PFSK-1 (cell line): ENCODE measurements around the gene PRKAR1A.

Source experiments
- FOXP2 ChIP-seq: optimal IDR thresholded peaks from 2 replicates; pipeline ENCODE3; 2011; ENCODE audit warnings: borderline replicate concordance, control low read depth, inconsistent platforms; ENCODE audit not compliant: insufficient read depth; ENCODE audit errors: extremely low read length, extremely low read depth
- POLR2AphosphoS5 ChIP-seq: IDR thresholded peaks from 2 replicates; pipeline ENCODE4 v1.6.1; 2012; ENCODE audit warnings: low read depth, mild to moderate bottlenecking, control low read depth, low read length, moderate library complexity
- REST ChIP-seq, 2 experiments: IDR thresholded peaks; 2 replicates each; pipeline versions ENCODE4 v1.6.1 to v1.8.0; 2011 to 2012; ENCODE audit warnings: low read depth in 2 of 2, low read length in 2 of 2, control low read depth in 1 of 2, inconsistent platforms in 1 of 2, mild to moderate bottlenecking in 1 of 2, moderate library complexity in 1 of 2; ENCODE audit not compliant: insufficient read depth in 1 of 2
- SIN3A ChIP-seq: IDR thresholded peaks from 2 replicates; pipeline ENCODE4 v1.6.1; 2012; ENCODE audit warnings: mild to moderate bottlenecking, low read length, moderate library complexity, borderline replicate concordance; ENCODE audit not compliant: insufficient read depth
- TAF1 ChIP-seq: IDR thresholded peaks from 2 replicates; pipeline ENCODE4 v1.6.1; 2012; ENCODE audit warnings: low read length, control low read depth, borderline replicate concordance; ENCODE audit not compliant: insufficient read depth

The PRKAR1A gene

GRCh38 chr17:68497885-68498319 lies 14.3 kb upstream of the PRKAR1A start:
- TF ChIP-seq FOXP2 (no peak), TAF1 (no peak), POLR2AphosphoS5 (no peak), REST (IDR thresholded peaks at IDR 0.05; ENCODE audit: insufficient read depth in 1 of 2, low read depth in 2 of 2, low read length in 2 of 2) (no peak), SIN3A (no peak)

GRCh38 chr17:68498479-68499326 lies 13.5 kb upstream of the PRKAR1A start:
- TF ChIP-seq REST (IDR thresholded peaks at IDR 0.05; ENCODE audit: insufficient read depth in 1 of 2, low read depth in 2 of 2, low read length in 2 of 2), result no peak
- no peak for TF ChIP-seq FOXP2
- TF ChIP-seq SIN3A, result no peak
- no peak for TF ChIP-seq TAF1
- no peak for TF ChIP-seq POLR2AphosphoS5

GRCh38 chr17:68499587-68499986 lies 12.6 kb upstream of the PRKAR1A start:
- no peak for TF ChIP-seq TAF1
- TF ChIP-seq POLR2AphosphoS5, result no peak
- no peak for TF ChIP-seq FOXP2
- no peak for TF ChIP-seq SIN3A
- no peak for TF ChIP-seq REST (IDR thresholded peaks at IDR 0.05; ENCODE audit: insufficient read depth in 1 of 2, low read depth in 2 of 2, low read length in 2 of 2)

GRCh38 chr17:68501074-68501473 lies 11.2 kb upstream of the PRKAR1A start:
- TF ChIP-seq POLR2AphosphoS5 (no peak), REST (IDR thresholded peaks at IDR 0.05; ENCODE audit: insufficient read depth in 1 of 2, low read depth in 2 of 2, low read length in 2 of 2) (no peak), SIN3A (no peak), TAF1 (no peak)

GRCh38 chr17:68505951-68506350 lies 6.3 kb upstream of the PRKAR1A start:
- TF ChIP-seq REST (IDR thresholded peaks at IDR 0.05; ENCODE audit: insufficient read depth in 1 of 2, low read depth in 2 of 2, low read length in 2 of 2), result no peak
- TF ChIP-seq TAF1, result no peak
- no peak for TF ChIP-seq FOXP2
- TF ChIP-seq POLR2AphosphoS5, result no peak
- TF ChIP-seq SIN3A, result no peak
